ENCODE measurements around the gene LMNB1.

Gene LMNB1

DNA sequence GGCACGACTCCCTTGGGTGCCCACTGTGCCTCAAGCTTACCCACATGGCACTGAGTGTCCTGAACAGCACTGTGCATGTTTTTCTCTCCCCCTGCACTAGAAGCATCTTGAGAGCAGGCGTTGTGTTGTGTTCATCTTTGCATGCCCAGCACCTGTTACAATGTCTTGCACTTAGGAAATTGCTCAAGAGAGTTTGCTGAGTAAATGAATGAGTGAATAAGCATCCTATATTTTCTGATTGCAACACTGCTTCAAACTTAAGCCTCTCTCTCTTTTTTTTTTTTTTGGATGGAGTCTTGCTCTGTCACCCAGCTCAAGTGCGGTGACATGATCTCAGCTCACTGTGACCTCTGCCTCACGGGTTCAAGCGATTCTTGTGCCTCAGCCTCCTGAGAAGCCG lies 94.5 kb downstream of the LMNB1 start:
- TF ChIP-seq EZH2 (IDR thresholded peaks at IDR 0.05; ENCODE audit: borderline replicate concordance, low read depth, low read length, severe bottlenecking) = no peak
- TF ChIP-seq, protein P1, sequence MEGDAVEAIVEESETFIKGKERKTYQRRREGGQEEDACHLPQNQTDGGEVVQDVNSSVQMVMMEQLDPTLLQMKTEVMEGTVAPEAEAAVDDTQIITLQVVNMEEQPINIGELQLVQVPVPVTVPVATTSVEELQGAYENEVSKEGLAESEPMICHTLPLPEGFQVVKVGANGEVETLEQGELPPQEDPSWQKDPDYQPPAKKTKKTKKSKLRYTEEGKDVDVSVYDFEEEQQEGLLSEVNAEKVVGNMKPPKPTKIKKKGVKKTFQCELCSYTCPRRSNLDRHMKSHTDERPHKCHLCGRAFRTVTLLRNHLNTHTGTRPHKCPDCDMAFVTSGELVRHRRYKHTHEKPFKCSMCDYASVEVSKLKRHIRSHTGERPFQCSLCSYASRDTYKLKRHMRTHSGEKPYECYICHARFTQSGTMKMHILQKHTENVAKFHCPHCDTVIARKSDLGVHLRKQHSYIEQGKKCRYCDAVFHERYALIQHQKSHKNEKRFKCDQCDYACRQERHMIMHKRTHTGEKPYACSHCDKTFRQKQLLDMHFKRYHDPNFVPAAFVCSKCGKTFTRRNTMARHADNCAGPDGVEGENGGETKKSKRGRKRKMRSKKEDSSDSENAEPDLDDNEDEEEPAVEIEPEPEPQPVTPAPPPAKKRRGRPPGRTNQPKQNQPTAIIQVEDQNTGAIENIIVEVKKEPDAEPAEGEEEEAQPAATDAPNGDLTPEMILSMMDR (IDR thresholded peaks at IDR 0.05; ENCODE audit: borderline replicate concordance, extremely low read depth, low read length, poor library complexity, severe bottlenecking) = no peak

DNA sequence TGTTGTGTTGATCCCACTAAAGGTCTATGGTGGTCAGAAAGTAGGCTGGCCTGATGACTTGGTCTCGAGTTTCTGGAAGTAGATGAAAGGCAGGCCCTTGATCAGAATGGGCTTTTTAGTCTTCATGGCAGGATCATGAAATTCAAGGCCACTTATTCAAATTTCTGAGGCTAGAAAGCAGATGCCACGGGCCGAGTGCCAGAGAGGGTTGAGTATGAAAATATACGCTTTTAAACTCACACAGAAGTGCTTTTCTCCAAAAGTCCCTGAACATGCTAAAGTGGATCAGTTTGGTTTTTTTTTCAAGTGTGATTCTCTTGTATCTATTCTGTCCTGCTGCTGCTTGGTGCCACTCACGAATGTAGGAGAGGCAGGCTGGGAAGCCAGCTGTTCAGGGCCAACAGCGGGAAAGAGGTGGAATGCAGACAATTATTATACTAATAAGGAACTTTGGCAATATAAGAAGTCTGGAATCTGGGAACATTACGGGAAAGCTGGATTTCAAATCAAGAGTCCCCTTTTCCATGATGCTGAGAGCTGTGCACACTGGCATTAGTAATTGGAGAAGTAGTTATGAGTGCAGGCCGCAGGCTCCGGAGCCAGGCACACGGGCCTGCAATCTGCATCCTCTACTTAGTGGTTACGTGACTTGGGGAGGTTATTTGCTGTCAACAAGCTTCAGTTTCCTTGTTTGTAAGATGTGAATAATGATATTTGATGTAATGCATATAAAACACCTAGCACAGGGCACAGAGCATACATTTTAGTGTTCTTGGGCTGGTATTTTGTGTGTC lies 95.8 kb downstream of the LMNB1 start:
- no peaks in the 10 kb centered on the region for H3K79me2 ChIP-seq (ENCODE audit: insufficient read depth, low read length)
- H3K27ac ChIP-seq (ENCODE audit: low read length) = no peak overlapping the region
- ATAC-seq (ENCODE audit: insufficient read depth, low read depth) (no peak), DNase-seq (no peak)
- no peak overlapping the region for H2AFZ ChIP-seq (ENCODE audit: low read depth, low read length)
- no peaks in the 10 kb centered on the region for H4K20me1 ChIP-seq (ENCODE audit: insufficient read depth, low read length)
- no peaks in the 10 kb centered on the region for H3K9me3 ChIP-seq (ENCODE audit: insufficient read depth, low read length, severe bottlenecking)
- H3K4me2 ChIP-seq (ENCODE audit: insufficient read depth, low read length) = no peak overlapping the region
- H3K4me3 ChIP-seq (ENCODE audit: low read depth in 1 of 2, low read length in 2 of 2) = no peak overlapping the region
- H3K4me1 ChIP-seq (ENCODE audit: insufficient read depth, low read length) = no peaks in the 10 kb centered on the region
- H3K27me3 ChIP-seq (ENCODE audit: insufficient read depth, low read length, poor library complexity) = no peaks in the 10 kb centered on the region
- no peaks in the 10 kb centered on the region; the same call in 1 of the 2 replicates for H3K36me3 ChIP-seq (ENCODE audit: insufficient read depth, low read length)
- no peak overlapping the region for H3K9ac ChIP-seq (ENCODE audit: low read depth, low read length)
- no peak for TF ChIP-seq EZH2 (IDR thresholded peaks at IDR 0.05; ENCODE audit: borderline replicate concordance, low read depth, low read length, severe bottlenecking)
- TF ChIP-seq, protein P1 (IDR thresholded peaks at IDR 0.05; ENCODE audit: borderline replicate concordance, extremely low read depth, low read length, poor library complexity, severe bottlenecking) = no peak

More for the DNA sequence above, 94.5 kb downstream of the LMNB1 start:
- no peak for DNase-seq
- peaks cover 6% of the 10 kb centered on the region; the same call in 1 of the 2 replicates for H3K36me3 ChIP-seq (ENCODE audit: insufficient read depth, low read length)
- no peaks in the 10 kb centered on the region for H4K20me1 ChIP-seq (ENCODE audit: insufficient read depth, low read length)
- H3K27ac ChIP-seq (ENCODE audit: low read length) = no peak overlapping the region
- ATAC-seq (ENCODE audit: insufficient read depth, low read depth) = no peak
- H3K9ac ChIP-seq (ENCODE audit: low read depth, low read length) = no peak overlapping the region
- H3K4me1 ChIP-seq (ENCODE audit: insufficient read depth, low read length) = no peaks in the 10 kb centered on the region
- H2AFZ ChIP-seq (ENCODE audit: low read depth, low read length) = no peak overlapping the region
- H3K9me3 ChIP-seq (ENCODE audit: insufficient read depth, low read length, severe bottlenecking) = no peaks in the 10 kb centered on the region
- no peaks in the 10 kb centered on the region for H3K79me2 ChIP-seq (ENCODE audit: insufficient read depth, low read length)
- no peaks in the 10 kb centered on the region for H3K27me3 ChIP-seq (ENCODE audit: insufficient read depth, low read length, poor library complexity)
- no peak overlapping the region for H3K4me2 ChIP-seq (ENCODE audit: insufficient read depth, low read length)
- no peak overlapping the region for H3K4me3 ChIP-seq (ENCODE audit: low read depth in 1 of 2, low read length in 2 of 2)

DNA sequence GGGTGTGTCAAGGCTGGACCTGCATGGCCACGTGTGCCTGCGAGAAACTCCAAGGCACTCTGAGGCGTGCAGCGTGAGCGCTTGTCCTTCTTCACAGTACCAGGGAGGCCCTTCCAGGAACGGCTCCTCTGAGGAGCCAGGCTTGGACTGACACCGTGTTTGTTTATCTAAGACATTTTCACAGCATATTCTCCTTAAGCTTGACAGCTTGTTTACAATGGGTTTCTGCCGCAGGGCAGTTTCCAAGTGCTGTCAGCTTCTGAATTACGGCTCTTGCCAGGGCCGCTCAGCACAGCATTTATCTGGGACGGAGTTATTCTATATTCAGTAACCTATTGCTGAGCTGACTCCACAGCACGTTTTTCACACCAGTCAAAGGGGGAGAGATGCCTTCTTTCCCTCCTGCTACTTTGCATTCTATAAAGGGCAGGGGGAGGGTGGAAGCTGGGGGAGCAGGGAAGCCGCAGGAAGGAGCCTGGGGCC lies 98.4 kb downstream of the LMNB1 start:
- H3K4me1 ChIP-seq (ENCODE audit: insufficient read depth, low read length) = no peaks in the 10 kb centered on the region
- H2AFZ ChIP-seq (ENCODE audit: low read depth, low read length) = no peak overlapping the region

More for the DNA sequence above, 98.4 kb downstream of the LMNB1 start:
- Histone ChIP-seq H3K27me3 (ENCODE audit: insufficient read depth, low read length, poor library complexity) (no peaks in the 10 kb centered on the region), H3K36me3 (ENCODE audit: insufficient read depth, low read length) (no peaks in the 10 kb centered on the region), H4K20me1 (ENCODE audit: insufficient read depth, low read length) (no peaks in the 10 kb centered on the region), H3K4me2 (ENCODE audit: insufficient read depth, low read length) (no peak overlapping the region), H3K79me2 (ENCODE audit: insufficient read depth, low read length) (no peaks in the 10 kb centered on the region), H3K27ac (ENCODE audit: low read length) (no peak overlapping the region), H3K9ac (ENCODE audit: low read depth, low read length) (no peak overlapping the region), H3K4me3 (ENCODE audit: low read depth in 1 of 2, low read length in 2 of 2) (no peak overlapping the region), H3K9me3 (ENCODE audit: insufficient read depth, low read length, severe bottlenecking) (no peaks in the 10 kb centered on the region)
- no peak for ATAC-seq (ENCODE audit: insufficient read depth, low read depth)
- no peak for DNase-seq
- TF ChIP-seq EZH2 (IDR thresholded peaks at IDR 0.05; ENCODE audit: borderline replicate concordance, low read depth, low read length, severe bottlenecking) = no peak
- TF ChIP-seq, protein P1 (IDR thresholded peaks at IDR 0.05; ENCODE audit: borderline replicate concordance, extremely low read depth, low read length, poor library complexity, severe bottlenecking) = no peak
